ENCODE data around the gene ZNF367.

GRCh38 chr9:96381696-96382095, 36.5 kb downstream of the ZNF367 start:
- no peak for TF ChIP-seq EZH2 (IDR thresholded peaks at IDR 0.05; ENCODE audit: low read length, unreplicated experiment)
- no peak for TF ChIP-seq CTCF (conservative IDR thresholded peaks at IDR 0.05; ENCODE audit: low read depth, low read length)
- no peak for TF ChIP-seq EZH2phosphoT487 (IDR thresholded peaks at IDR 0.05; ENCODE audit: borderline replicate concordance, low read length)
